ENCODE data around the gene SLC4A4.
A peak's percentile ranks its signal among the peaks of the same experiment; 100 is the strongest.

SLC4A4 gene

GRCh38 chr4:71440612-71441011 is 101.8 kb downstream of the SLC4A4 start:
- Histone ChIP-seq H3K18ac (ENCODE audit: low read depth in 1 of 2, low read length in 2 of 2) (peak overlapping the region in 1 of 2 experiments; percentile 18), H3K27me3 (ENCODE audit: control insufficient read depth in 1 of 2, insufficient read depth in 1 of 2, low read length in 2 of 2) (no peaks in the 10 kb centered on the region), H3K79me1 (replicated peaks; ENCODE audit: low read length, poor library complexity, severe bottlenecking) (no peaks in the 10 kb centered on the region), H3K23ac (ENCODE audit: low read length in 2 of 2) (no peak overlapping the region), H3K4me3 (ENCODE audit: insufficient read depth in 1 of 2, low read depth in 1 of 2, low read length in 2 of 2) (no peak overlapping the region), H3K14ac (ENCODE audit: low read length in 2 of 2) (no peak overlapping the region), H3K9ac (ENCODE audit: low read length) (no peak overlapping the region), H2AFZ (ENCODE audit: low read depth, low read length) (no peak overlapping the region), H2BK15ac (ENCODE audit: low read depth, poor library complexity, severe bottlenecking) (no peak overlapping the region), H2BK5ac (ENCODE audit: low read depth, low read length, poor library complexity, severe bottlenecking) (no peak overlapping the region), H3K4me2 (ENCODE audit: low read length, poor library complexity, severe bottlenecking) (no peak overlapping the region), H2BK12ac (ENCODE audit: low read length in 2 of 2) (no peak overlapping the region), H3K36me3 (ENCODE audit: control insufficient read depth in 1 of 2, insufficient read depth in 2 of 2, low read depth in 1 of 2, low read length in 2 of 2) (no peaks in the 10 kb centered on the region), H4K91ac (ENCODE audit: low read length) (no peak overlapping the region), H3K4me1 (ENCODE audit: control insufficient read depth, insufficient read depth, low read depth, low read length) (peaks cover 2% of the 10 kb centered on the region), H2AK5ac (ENCODE audit: low read length, severe bottlenecking) (peak overlapping the region; percentile 37), H2BK120ac (ENCODE audit: low read depth, low read length) (no peak overlapping the region), H3K9me3 (ENCODE audit: control insufficient read depth, low read length) (no peaks in the 10 kb centered on the region), H3K4ac (ENCODE audit: low read depth in 1 of 2, low read length in 2 of 2) (no peak overlapping the region), H4K8ac (ENCODE audit: low read length) (no peak overlapping the region), H3K27ac (ENCODE audit: low read length, poor library complexity, severe bottlenecking) (no peak overlapping the region)
- WGBS, result 87% methylated on average over 2 of the region's 2 CpGs
- DNase-seq, result no peak

GRCh38 chr4:71441186-71442169 is 102.7 kb downstream of the SLC4A4 start:
- H3K79me1 ChIP-seq (replicated peaks; ENCODE audit: low read length, poor library complexity, severe bottlenecking), result no peaks in the 10 kb centered on the region
- H3K36me3 ChIP-seq (ENCODE audit: control insufficient read depth in 1 of 2, insufficient read depth in 2 of 2, low read depth in 1 of 2, low read length in 2 of 2), result no peaks in the 10 kb centered on the region
- H2BK15ac ChIP-seq (ENCODE audit: low read depth, poor library complexity, severe bottlenecking), result no peak overlapping the region
- H2AFZ ChIP-seq (ENCODE audit: low read depth, low read length), result no peak overlapping the region
- H3K4ac ChIP-seq (ENCODE audit: low read depth in 1 of 2, low read length in 2 of 2), result no peak overlapping the region
- no peaks in the 10 kb centered on the region for H3K9me3 ChIP-seq (ENCODE audit: control insufficient read depth, low read length)
- no peak for DNase-seq
- peak overlapping the region; percentile 79 for H2BK5ac ChIP-seq (ENCODE audit: low read depth, low read length, poor library complexity, severe bottlenecking)
- 87% methylated on average over 3 of the region's 5 CpGs for WGBS
- no peak overlapping the region for H3K4me3 ChIP-seq (ENCODE audit: insufficient read depth in 1 of 2, low read depth in 1 of 2, low read length in 2 of 2)
- H2BK12ac ChIP-seq (ENCODE audit: low read length in 2 of 2), result no peak overlapping the region
- peak overlapping the region; percentile 97 for H3K27ac ChIP-seq (ENCODE audit: low read length, poor library complexity, severe bottlenecking)
- peaks cover 2% of the 10 kb centered on the region for H3K4me1 ChIP-seq (ENCODE audit: control insufficient read depth, insufficient read depth, low read depth, low read length)
- no peak overlapping the region for H3K14ac ChIP-seq (ENCODE audit: low read length in 2 of 2)
- no peaks in the 10 kb centered on the region for H3K27me3 ChIP-seq (ENCODE audit: control insufficient read depth in 1 of 2, insufficient read depth in 1 of 2, low read length in 2 of 2)
- H2BK120ac ChIP-seq (ENCODE audit: low read depth, low read length), result no peak overlapping the region
- peak overlapping the region; percentile 21 for H3K4me2 ChIP-seq (ENCODE audit: low read length, poor library complexity, severe bottlenecking)
- no peak overlapping the region for H3K23ac ChIP-seq (ENCODE audit: low read length in 2 of 2)
- no peak overlapping the region for H4K8ac ChIP-seq (ENCODE audit: low read length)
- H4K91ac ChIP-seq (ENCODE audit: low read length), result no peak overlapping the region
- no peak overlapping the region for H2AK5ac ChIP-seq (ENCODE audit: low read length, severe bottlenecking)
- no peak overlapping the region for H3K9ac ChIP-seq (ENCODE audit: low read length)
- no peak overlapping the region for H3K18ac ChIP-seq (ENCODE audit: low read depth in 1 of 2, low read length in 2 of 2)

- no peak for DNase-seq
- H4K8ac ChIP-seq (ENCODE audit: low read length), result no peak overlapping the region
- H3K27me3 ChIP-seq (ENCODE audit: control insufficient read depth in 1 of 2, insufficient read depth in 1 of 2, low read length in 2 of 2), result no peaks in the 10 kb centered on the region
- 94% methylated on average over 2 of the region's 3 CpGs for whole genome bisulfite sequencing
- no peak overlapping the region for H3K23ac ChIP-seq (ENCODE audit: low read length in 2 of 2)
- H2BK5ac ChIP-seq (ENCODE audit: low read depth, low read length, poor library complexity, severe bottlenecking), result peak overlapping the region; percentile 44
- H2BK120ac ChIP-seq (ENCODE audit: low read depth, low read length), result no peak overlapping the region
- H3K79me1 ChIP-seq (replicated peaks; ENCODE audit: low read length, poor library complexity, severe bottlenecking), result no peaks in the 10 kb centered on the region
- no peak overlapping the region for H3K14ac ChIP-seq (ENCODE audit: low read length in 2 of 2)
- H3K4ac ChIP-seq (ENCODE audit: low read depth in 1 of 2, low read length in 2 of 2), result no peak overlapping the region
- peak overlapping the region; percentile 69 for H2AK5ac ChIP-seq (ENCODE audit: low read length, severe bottlenecking)
- H3K27ac ChIP-seq (ENCODE audit: low read length, poor library complexity, severe bottlenecking), result peak overlapping the region; percentile 54
- H3K36me3 ChIP-seq (ENCODE audit: control insufficient read depth in 1 of 2, insufficient read depth in 2 of 2, low read depth in 1 of 2, low read length in 2 of 2), result no peaks in the 10 kb centered on the region
- no peak overlapping the region for H2AFZ ChIP-seq (ENCODE audit: low read depth, low read length)
- H3K9ac ChIP-seq (ENCODE audit: low read length), result no peak overlapping the region
- H2BK12ac ChIP-seq (ENCODE audit: low read length in 2 of 2), result no peak overlapping the region
- no peak overlapping the region for H3K18ac ChIP-seq (ENCODE audit: low read depth in 1 of 2, low read length in 2 of 2)
- no peak overlapping the region for H2BK15ac ChIP-seq (ENCODE audit: low read depth, poor library complexity, severe bottlenecking)
- H3K4me3 ChIP-seq (ENCODE audit: insufficient read depth in 1 of 2, low read depth in 1 of 2, low read length in 2 of 2), result no peak overlapping the region
- no peaks in the 10 kb centered on the region for H3K9me3 ChIP-seq (ENCODE audit: control insufficient read depth, low read length)
- H3K4me1 ChIP-seq (ENCODE audit: control insufficient read depth, insufficient read depth, low read depth, low read length), result peaks cover 2% of the 10 kb centered on the region
- H3K4me2 ChIP-seq (ENCODE audit: low read length, poor library complexity, severe bottlenecking), result no peak overlapping the region
- H4K91ac ChIP-seq (ENCODE audit: low read length), result no peak overlapping the region
Measured at GRCh38 chr4:71442336-71442735, 103.5 kb downstream of the SLC4A4 start.

- no peak overlapping the region for H2AFZ ChIP-seq (ENCODE audit: low read depth, low read length)
- no peak overlapping the region for H3K4me2 ChIP-seq (ENCODE audit: low read length, poor library complexity, severe bottlenecking)
- H3K4ac ChIP-seq (ENCODE audit: low read depth in 1 of 2, low read length in 2 of 2), result no peak overlapping the region
- H2BK120ac ChIP-seq (ENCODE audit: low read depth, low read length), result no peak overlapping the region
- no peak overlapping the region for H3K4me3 ChIP-seq (ENCODE audit: insufficient read depth in 1 of 2, low read depth in 1 of 2, low read length in 2 of 2)
- no peaks in the 10 kb centered on the region for H3K79me1 ChIP-seq (replicated peaks; ENCODE audit: low read length, poor library complexity, severe bottlenecking)
- H3K27ac ChIP-seq (ENCODE audit: low read length, poor library complexity, severe bottlenecking), result no peak overlapping the region
- no peaks in the 10 kb centered on the region for H3K36me3 ChIP-seq (ENCODE audit: control insufficient read depth in 1 of 2, insufficient read depth in 2 of 2, low read depth in 1 of 2, low read length in 2 of 2)
- no peak for DNase-seq
- H3K9ac ChIP-seq (ENCODE audit: low read length), result no peak overlapping the region
- H2BK15ac ChIP-seq (ENCODE audit: low read depth, poor library complexity, severe bottlenecking), result no peak overlapping the region
- H3K27me3 ChIP-seq (ENCODE audit: control insufficient read depth in 1 of 2, insufficient read depth in 1 of 2, low read length in 2 of 2), result no peaks in the 10 kb centered on the region
- no peak overlapping the region for H2BK5ac ChIP-seq (ENCODE audit: low read depth, low read length, poor library complexity, severe bottlenecking)
- no peak overlapping the region for H4K91ac ChIP-seq (ENCODE audit: low read length)
- peaks cover 2% of the 10 kb centered on the region for H3K4me1 ChIP-seq (ENCODE audit: control insufficient read depth, insufficient read depth, low read depth, low read length)
- no peak overlapping the region for H2BK12ac ChIP-seq (ENCODE audit: low read length in 2 of 2)
- no peak overlapping the region for H3K18ac ChIP-seq (ENCODE audit: low read depth in 1 of 2, low read length in 2 of 2)
- H3K14ac ChIP-seq (ENCODE audit: low read length in 2 of 2), result no peak overlapping the region
- H4K8ac ChIP-seq (ENCODE audit: low read length), result no peak overlapping the region
- 100% methylated on average over 1 of the region's 2 CpGs for WGBS
- H3K9me3 ChIP-seq (ENCODE audit: control insufficient read depth, low read length), result no peaks in the 10 kb centered on the region
- no peak overlapping the region for H2AK5ac ChIP-seq (ENCODE audit: low read length, severe bottlenecking)
- no peak overlapping the region for H3K23ac ChIP-seq (ENCODE audit: low read length in 2 of 2)
Measured at GRCh38 chr4:71444395-71444794, 105.6 kb downstream of the SLC4A4 start.

Data from mesenchymal stem cell (in vitro differentiated cells and primary cell).